Activated CD8-positive, alpha-beta T cell treated with anti-CD3 and anti-CD28 coated beads for 36 hours (primary cell): ENCODE measurements around the gene GFOD1. TPM values are rescaled to one million over a fixed set of nuclear protein-coding genes. Genes with fewer than 3 reads are reported as not detected.

Experiments used
- ATAC-seq: fragments of 200-7000 bp; cut with Tn5 transposase; one replicate; pipeline ENCODE4 v1.10.0; 2021; ENCODE audit warnings: mild to moderate bottlenecking, moderate library complexity
- CTCF ChIA-PET: fragments of 350-600 bp; sonication (Branson Sonifier 250); formaldehyde crosslinking; loops from one replicate; lab custom pipeline; 2021; ENCODE audit warnings: antibody characterized with exemption; lab: Charles Lee
- POLR2A ChIA-PET: fragments of 350-600 bp; sonication (Branson Sonifier 250); formaldehyde crosslinking; loops from one replicate; lab custom pipeline; 2021; ENCODE audit warnings: antibody characterized with exemption; lab: Charles Lee
- DNase-seq: peaks from one replicate; pipeline ENCODE4 v3.0.0-alpha.2; 2020
- H3K27ac Mint-ChIP-seq: one replicate; pipeline ENCODE4 v1.8.0; 2021; ENCODE audit warnings: mild to moderate bottlenecking, mixed read lengths
- H3K27me3 Mint-ChIP-seq: one replicate; pipeline ENCODE4 v1.8.0; 2021; ENCODE audit warnings: mixed read lengths
- H3K36me3 Mint-ChIP-seq: one replicate; pipeline ENCODE4 v1.8.0; 2021; ENCODE audit warnings: low read depth, mixed read lengths
- H3K4me1 Mint-ChIP-seq: one replicate; pipeline ENCODE4 v1.8.0; 2021; ENCODE audit warnings: low read depth, mixed read lengths
- H3K4me3 Mint-ChIP-seq: one replicate; pipeline ENCODE4 v1.8.0; 2021; ENCODE audit warnings: mild to moderate bottlenecking, moderate library complexity, mixed read lengths
- H3K9me3 Mint-ChIP-seq: one replicate; pipeline ENCODE4 v1.8.0; 2021; ENCODE audit warnings: mixed read lengths
- CTCF ChIP-seq: fragments of 200-600 bp; IDR thresholded peaks from one replicate; pipeline ENCODE4 v1.8.0; 2022; ENCODE audit warnings: antibody characterized with exemption, mild to moderate bottlenecking
- intact Hi-C: fragments of 100-400 bp; cut with micrococcal nuclease; formaldehyde crosslinking; loops from one replicate; pipeline ENCODE4 v1.10.0; 2022
- total RNA-seq, 2 experiments: library from RNA; stranded (reverse); gene quantifications; one replicate each; pipeline ENCODE4 v1.2.3, GENCODE V29; 2021

Gene GFOD1
- total RNA-seq, 2 experiments from 2014 or later: 12.3 to 12.9 TPM

GRCh38 chr6:13425943-13426931 is 61.2 kb downstream of the GFOD1 start:
- POLR2A ChIA-PET: interaction anchor here (0.6 to 2.0 kb wide), 6 partner anchors 10 to 149 kb away, joined by 3 to 9 read pairs (median 4); no protein-coding TSS in a partner anchor
- TF ChIP-seq CTCF: no peak

GRCh38 chr6:13425270-13425873 is 62.0 kb downstream of the GFOD1 start:
- no peaks in the 10 kb centered on the region for H3K27me3 Mint-ChIP-seq
- POLR2A ChIA-PET: interaction anchor here (0.6 to 1.1 kb wide), 3 partner anchors 46 to 150 kb away, joined by 3 to 4 read pairs (median 3); no protein-coding TSS in a partner anchor
- peak overlapping the region; percentile 97 for H3K27ac Mint-ChIP-seq
- ATAC-seq: no peak
- H3K36me3 Mint-ChIP-seq: peaks cover 6% of the 10 kb centered on the region
- no peak overlapping the region for H3K4me3 Mint-ChIP-seq
- DNase-seq: no peak
- peaks cover 70% of the 10 kb centered on the region for H3K4me1 Mint-ChIP-seq
- intact Hi-C loops: loop anchor here (5.0 to 10.0 kb wide), 4 partner anchors 42 to 149 kb away; partner anchors contain the start of genes GFOD1 and SIRT5
- no peak for TF ChIP-seq CTCF
- H3K9me3 Mint-ChIP-seq: no peaks in the 10 kb centered on the region
- CTCF ChIA-PET: interaction anchor here (0.9 to 1.9 kb wide), 5 partner anchors 31 to 150 kb away, joined by 3 to 7 read pairs (median 4); partner anchors contain the start of gene SIRT5

More at GRCh38 chr6:13425943-13426931, 61.2 kb downstream of the GFOD1 start:
- ATAC-seq (no peak), DNase-seq (peak; percentile 55)
- Mint-ChIP-seq H3K9me3 (no peaks in the 10 kb centered on the region), H3K4me3 (no peak overlapping the region), H3K36me3 (peaks cover 6% of the 10 kb centered on the region), H3K4me1 (peaks cover 74% of the 10 kb centered on the region), H3K27me3 (no peaks in the 10 kb centered on the region), H3K27ac (peak overlapping the region; percentile 97)
- CTCF ChIA-PET: interaction anchor here (0.9 to 1.9 kb wide), 5 partner anchors 30 to 149 kb away, joined by 3 to 7 read pairs (median 4); partner anchors contain the start of gene SIRT5
- intact Hi-C loops: loop anchor here (5.0 to 10.0 kb wide), 4 partner anchors 41 to 149 kb away; partner anchors contain the start of genes GFOD1 and SIRT5

- CTCF ChIA-PET: no interaction called here
- Mint-ChIP-seq H3K9me3 (no peaks in the 10 kb centered on the region), H3K4me1 (peaks cover 67% of the 10 kb centered on the region), H3K4me3 (no peak overlapping the region), H3K36me3 (peaks cover 12% of the 10 kb centered on the region), H3K27me3 (no peaks in the 10 kb centered on the region), H3K27ac (no peak overlapping the region)
- TF ChIP-seq CTCF: no peak
- intact Hi-C loops: loop anchor here (10.0 kb wide), 1 partner anchor 152 kb away; the partner anchor contains the start of gene SIRT5
- POLR2A ChIA-PET: no interaction called here
- DNase-seq: no peak
- ATAC-seq: no peak
Measured at GRCh38 chr6:13423252-13423651, 64.1 kb downstream of the GFOD1 start.

GRCh38 chr6:13422681-13423221 is 64.6 kb downstream of the GFOD1 start:
- ChIA-PET CTCF (interaction anchor here (0.9 kb wide), 1 partner anchor 23 kb away, joined by 3 read pairs; no protein-coding TSS in a partner anchor), POLR2A (no interaction called here)
- peaks cover 62% of the 10 kb centered on the region for H3K4me1 Mint-ChIP-seq

More at GRCh38 chr6:13422681-13423221, 64.6 kb downstream of the GFOD1 start:
- Mint-ChIP-seq H3K4me3 (no peak overlapping the region), H3K27me3 (no peaks in the 10 kb centered on the region), H3K27ac (no peak overlapping the region), H3K9me3 (no peaks in the 10 kb centered on the region), H3K36me3 (peaks cover 12% of the 10 kb centered on the region)
- intact Hi-C loops: loop anchor here (10.0 kb wide), 1 partner anchor 152 kb away; the partner anchor contains the start of gene SIRT5
- ATAC-seq (no peak), DNase-seq (no peak)
- no peak for TF ChIP-seq CTCF
